ENCODE data around the gene POLR1G.

POLR1G gene

DNA sequence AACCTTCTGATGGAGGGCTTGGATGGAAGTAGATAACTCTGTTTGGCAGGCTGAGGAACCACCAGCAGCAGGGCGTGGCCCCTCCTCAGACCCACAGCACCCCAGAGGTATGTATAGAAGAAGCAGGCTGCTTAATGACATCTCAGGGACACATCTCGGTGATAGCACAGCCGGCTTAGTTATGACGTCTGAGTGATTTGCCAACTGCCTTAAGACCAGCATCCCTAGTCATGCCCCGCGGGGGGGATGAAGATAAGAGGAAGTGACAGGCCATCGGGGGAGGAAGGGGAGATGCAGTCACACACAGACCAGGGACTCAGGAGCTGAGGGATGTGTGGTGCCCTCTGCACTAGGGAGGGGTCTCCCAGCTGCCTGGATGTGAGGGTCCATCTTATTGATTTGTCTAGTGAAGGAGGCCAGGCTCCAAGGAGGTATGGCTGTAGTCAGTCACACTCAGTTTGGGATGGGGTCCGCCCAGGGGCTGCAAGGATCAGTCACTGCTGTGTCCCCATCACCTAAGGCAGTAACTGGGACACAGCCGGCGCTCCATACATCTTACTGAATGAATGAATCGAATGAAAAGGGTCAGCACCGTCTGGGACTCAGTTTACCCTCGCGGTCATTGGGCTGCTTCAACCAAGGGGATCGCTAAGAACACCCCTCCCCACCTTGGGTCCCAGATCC, 36.5 kb downstream of the POLR1G start:
- H3K4me3 ChIP-seq (ENCODE audit: low read depth, low read length): peak overlapping the region; percentile 46
- peak; percentile 41 for DNase-seq (ENCODE audit: low read depth, low spot score)
- in situ Hi-C loops (cut with HindIII; ENCODE audit: low sequenced_read_pairs): no loop called here

DNA sequence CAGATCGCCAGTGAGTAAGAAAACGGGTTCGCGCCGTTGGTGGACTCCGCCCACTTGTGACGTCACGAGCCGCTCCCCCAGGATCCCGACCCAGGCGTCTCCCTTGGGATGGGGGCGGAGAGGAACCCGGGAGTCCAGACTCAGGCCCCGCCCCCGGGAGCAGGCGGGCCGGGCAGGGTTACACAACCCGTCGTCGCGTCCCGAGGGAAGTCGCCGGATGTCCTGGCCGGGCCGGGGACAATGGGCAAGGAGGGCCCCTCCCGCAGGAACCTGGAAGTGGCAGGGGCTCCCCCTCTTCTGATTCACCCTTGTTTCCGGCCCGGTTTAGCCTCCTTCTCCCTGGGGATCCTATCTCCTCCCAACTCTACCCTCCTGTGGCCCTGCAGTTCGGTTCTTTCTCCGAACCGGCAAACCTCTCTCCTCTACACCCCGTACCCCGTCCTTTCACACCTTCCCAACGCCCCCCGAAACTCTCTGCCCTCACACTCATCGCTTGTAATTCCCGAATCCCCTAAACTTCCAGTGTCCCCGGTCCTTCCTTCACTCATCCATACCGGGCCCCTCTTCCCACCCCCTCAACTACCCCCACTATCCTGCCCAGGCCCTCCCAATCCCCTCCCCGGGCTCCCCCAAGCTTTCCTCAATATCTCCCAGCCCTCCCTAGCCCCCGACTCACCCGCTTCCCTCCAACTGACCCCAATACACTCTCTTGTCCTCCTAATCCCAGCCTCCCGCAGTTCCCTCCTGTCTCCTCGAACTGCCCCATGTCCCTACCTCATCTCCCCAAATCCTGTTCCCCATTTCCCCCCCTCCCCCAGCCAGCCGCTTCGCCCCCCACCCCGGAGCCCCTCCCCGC, 37.2 kb downstream of the POLR1G start:
- H3K4me3 ChIP-seq (ENCODE audit: low read depth, low read length): peak overlapping the region; percentile 46
- TF ChIP-seq, protein P1, sequence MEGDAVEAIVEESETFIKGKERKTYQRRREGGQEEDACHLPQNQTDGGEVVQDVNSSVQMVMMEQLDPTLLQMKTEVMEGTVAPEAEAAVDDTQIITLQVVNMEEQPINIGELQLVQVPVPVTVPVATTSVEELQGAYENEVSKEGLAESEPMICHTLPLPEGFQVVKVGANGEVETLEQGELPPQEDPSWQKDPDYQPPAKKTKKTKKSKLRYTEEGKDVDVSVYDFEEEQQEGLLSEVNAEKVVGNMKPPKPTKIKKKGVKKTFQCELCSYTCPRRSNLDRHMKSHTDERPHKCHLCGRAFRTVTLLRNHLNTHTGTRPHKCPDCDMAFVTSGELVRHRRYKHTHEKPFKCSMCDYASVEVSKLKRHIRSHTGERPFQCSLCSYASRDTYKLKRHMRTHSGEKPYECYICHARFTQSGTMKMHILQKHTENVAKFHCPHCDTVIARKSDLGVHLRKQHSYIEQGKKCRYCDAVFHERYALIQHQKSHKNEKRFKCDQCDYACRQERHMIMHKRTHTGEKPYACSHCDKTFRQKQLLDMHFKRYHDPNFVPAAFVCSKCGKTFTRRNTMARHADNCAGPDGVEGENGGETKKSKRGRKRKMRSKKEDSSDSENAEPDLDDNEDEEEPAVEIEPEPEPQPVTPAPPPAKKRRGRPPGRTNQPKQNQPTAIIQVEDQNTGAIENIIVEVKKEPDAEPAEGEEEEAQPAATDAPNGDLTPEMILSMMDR (IDR thresholded peaks at IDR 0.05; ENCODE audit: low read depth, low read length): no peak
- in situ Hi-C loops (cut with HindIII; ENCODE audit: low sequenced_read_pairs): no loop called here
- peak; percentile 85 for DNase-seq (ENCODE audit: low read depth, low spot score)

More for the DNA sequence above, 36.5 kb downstream of the POLR1G start:
- TF ChIP-seq, protein P1 (IDR thresholded peaks at IDR 0.05; ENCODE audit: low read depth, low read length): no peak

DNA sequence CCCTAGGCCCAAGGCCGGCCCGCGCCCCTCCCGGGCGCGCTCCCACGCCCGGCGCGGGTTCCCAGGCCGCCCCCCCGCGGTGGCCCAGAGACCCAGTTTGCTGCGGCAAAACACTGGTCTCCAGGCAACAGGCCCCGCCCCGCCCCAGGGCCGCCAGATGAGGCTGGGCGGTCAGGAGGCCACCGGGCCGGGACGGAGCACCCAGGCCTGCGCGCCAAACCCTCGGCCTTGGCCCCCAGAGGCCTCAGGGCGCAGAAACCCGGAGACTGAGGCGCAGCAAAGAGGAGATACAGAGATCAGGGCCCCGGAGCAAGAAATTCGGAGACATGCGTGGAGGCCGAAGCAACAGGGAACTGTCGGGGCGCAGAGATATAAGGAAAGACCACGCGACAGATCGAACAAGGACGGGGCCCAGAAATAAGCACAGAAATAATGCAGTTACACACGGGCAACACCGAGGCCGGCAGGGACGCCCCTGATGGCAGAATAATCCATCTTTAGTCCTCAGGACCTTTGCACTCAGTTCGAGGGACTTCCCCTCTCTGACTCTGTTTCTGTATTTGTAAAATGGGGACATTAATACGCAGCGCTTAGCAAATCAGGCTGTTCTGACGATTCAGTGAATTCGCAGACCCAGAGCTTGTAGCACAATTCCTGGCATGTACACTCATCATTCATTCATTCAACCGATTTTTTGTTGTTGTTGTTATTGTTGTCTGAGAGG, 38.0 kb downstream of the POLR1G start:
- peak; percentile 84 for DNase-seq (ENCODE audit: low read depth, low spot score)
- TF ChIP-seq, protein P1 (IDR thresholded peaks at IDR 0.05; ENCODE audit: low read depth, low read length): no peak
- H3K4me3 ChIP-seq (ENCODE audit: low read depth, low read length): peak overlapping the region; percentile 7
- in situ Hi-C loops (cut with HindIII; ENCODE audit: low sequenced_read_pairs): no loop called here

DNA sequence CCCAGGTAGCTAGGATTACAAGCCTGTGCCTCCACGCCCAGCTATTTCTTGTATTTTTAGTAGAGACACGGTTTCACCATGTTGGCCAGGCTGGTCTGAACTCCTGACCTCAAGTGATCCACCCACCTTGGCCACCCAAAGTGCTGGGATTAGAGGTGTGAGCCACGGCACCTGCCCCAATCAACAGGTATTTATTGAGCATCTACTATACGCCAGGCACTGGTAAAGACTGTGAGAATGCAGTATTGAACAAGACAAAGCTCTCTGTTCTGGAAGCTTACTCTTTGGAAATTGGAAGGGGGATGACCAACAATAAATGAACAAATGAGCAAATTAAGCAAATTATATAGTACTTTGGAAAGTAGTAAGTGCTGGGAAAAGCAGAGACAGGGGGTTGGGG, 38.7 kb downstream of the POLR1G start:
- H3K4me3 ChIP-seq (ENCODE audit: low read depth, low read length): no peak overlapping the region
- no peak for DNase-seq (ENCODE audit: low read depth, low spot score)
- in situ Hi-C loops (cut with HindIII; ENCODE audit: low sequenced_read_pairs): no loop called here
- TF ChIP-seq, protein P1 (IDR thresholded peaks at IDR 0.05; ENCODE audit: low read depth, low read length): no peak

DNA sequence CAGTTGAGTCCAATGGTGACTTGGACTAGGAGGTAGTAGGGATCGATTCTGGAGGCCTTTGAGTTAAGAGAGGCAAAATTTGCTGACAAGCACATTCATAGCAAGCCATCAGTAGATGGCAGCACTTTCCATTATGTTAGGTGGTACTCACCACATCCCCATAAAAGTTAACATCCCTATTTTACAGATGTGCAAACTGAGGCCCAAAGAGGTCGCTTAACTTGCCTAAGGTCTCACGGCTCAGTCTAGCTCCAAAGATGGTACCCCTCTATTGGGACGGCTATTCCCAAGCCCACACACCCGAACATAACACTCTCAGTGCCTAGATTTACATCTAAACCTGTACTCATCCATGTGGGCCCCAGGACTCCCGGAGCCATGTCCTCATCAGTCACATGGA, 39.9 kb downstream of the POLR1G start:
- DNase-seq (ENCODE audit: low read depth, low spot score): peak; percentile 53
- TF ChIP-seq, protein P1 (IDR thresholded peaks at IDR 0.05; ENCODE audit: low read depth, low read length): peak; percentile 49
- H3K4me3 ChIP-seq (ENCODE audit: low read depth, low read length): no peak overlapping the region
- in situ Hi-C loops (cut with HindIII; ENCODE audit: low sequenced_read_pairs): no loop called here

DNA sequence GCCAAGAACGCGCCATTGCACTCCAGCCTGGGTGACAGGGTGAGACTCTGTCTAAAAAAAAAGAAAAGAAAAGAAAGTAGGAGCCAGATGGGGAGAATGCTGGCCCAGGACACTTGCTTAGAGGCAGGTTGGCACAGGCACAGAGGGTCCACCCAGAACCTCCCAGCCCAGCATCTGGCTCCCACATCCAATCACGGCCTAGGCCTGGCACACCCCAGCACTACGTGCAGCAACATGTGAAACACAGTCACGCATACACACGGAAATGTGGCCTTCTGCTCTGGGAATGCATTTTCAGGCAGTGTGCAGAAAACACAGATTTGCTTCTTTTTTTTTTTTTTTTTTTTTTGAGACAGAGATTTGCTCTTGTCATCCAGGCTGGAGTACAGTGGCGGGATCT, 40.5 kb downstream of the POLR1G start:
- in situ Hi-C loops (cut with HindIII; ENCODE audit: low sequenced_read_pairs): no loop called here
- TF ChIP-seq, protein P1 (IDR thresholded peaks at IDR 0.05; ENCODE audit: low read depth, low read length): no peak

More for the DNA sequence above, 40.5 kb downstream of the POLR1G start:
- DNase-seq (ENCODE audit: low read depth, low spot score): no peak
- H3K4me3 ChIP-seq (ENCODE audit: low read depth, low read length): no peak overlapping the region
